ENCODE measurements around the gene IQUB. TPM values are rescaled to one million over a fixed set of nuclear protein-coding genes. Genes with fewer than 3 reads are reported as not detected.
A peak's percentile ranks its signal among the peaks of the same experiment; 100 is the strongest.
"Not testable (repeated sequence)": the region's sequence is repeated elsewhere in the genome, so short reads cannot be mapped to it uniquely, and the experiment has no call there.

IQUB gene
- total RNA-seq, 2 donors from 2014 or later, result 2.0 to 4.8 TPM

DNA sequence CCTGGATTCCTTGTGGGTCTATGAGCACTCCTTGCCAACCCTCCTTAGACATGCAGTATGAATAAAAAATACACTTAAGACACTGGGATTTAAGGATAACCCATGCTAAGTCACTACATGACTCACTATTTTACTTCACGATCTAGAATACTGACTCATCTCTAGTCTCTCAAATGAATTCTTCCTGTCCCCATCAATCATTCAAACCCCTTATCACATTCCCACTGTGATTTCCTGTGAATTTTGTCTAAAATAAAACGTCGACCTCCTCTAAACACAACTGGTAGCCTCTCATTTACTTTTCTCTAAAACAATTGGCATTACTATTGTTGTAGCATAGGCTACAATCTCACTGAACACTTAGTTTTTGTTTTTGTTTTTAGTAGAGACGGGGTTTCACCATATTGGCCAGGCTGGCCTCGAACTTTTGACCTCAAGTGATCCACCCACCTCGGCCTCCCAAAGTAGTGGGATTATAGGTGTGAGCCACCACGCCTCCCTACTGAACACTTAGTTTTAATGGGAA lies 3.9 kb upstream of the IQUB start:
- intact Hi-C loops (cut with DNase I), result loop anchor here (5.0 to 10.0 kb wide), 2 partner anchors 46 to 383 kb away; no protein-coding TSS in a partner anchor
- TF ChIP-seq CTCF (IDR thresholded peaks at IDR 0.05), result no peak
- no peak for TF ChIP-seq POLR2A (IDR thresholded peaks at IDR 0.05)
- no peak for TF ChIP-seq POLR2AphosphoS5 (IDR thresholded peaks at IDR 0.05)
- Histone ChIP-seq H3K4me3 (no peak overlapping the region), H3K27ac (no peak overlapping the region), H3K36me3 (no peaks in the 10 kb centered on the region), H3K27me3 (replicated peaks; ENCODE audit: insufficient read depth) (no peaks in the 10 kb centered on the region), H3K4me1 (replicated peaks) (no peaks in the 10 kb centered on the region), H3K9me3 (no peaks in the 10 kb centered on the region)
- DNase-seq (ENCODE audit: low spot score), result no peak
- 72% methylated on average over 7 of the region's 7 CpGs for WGBS

DNA sequence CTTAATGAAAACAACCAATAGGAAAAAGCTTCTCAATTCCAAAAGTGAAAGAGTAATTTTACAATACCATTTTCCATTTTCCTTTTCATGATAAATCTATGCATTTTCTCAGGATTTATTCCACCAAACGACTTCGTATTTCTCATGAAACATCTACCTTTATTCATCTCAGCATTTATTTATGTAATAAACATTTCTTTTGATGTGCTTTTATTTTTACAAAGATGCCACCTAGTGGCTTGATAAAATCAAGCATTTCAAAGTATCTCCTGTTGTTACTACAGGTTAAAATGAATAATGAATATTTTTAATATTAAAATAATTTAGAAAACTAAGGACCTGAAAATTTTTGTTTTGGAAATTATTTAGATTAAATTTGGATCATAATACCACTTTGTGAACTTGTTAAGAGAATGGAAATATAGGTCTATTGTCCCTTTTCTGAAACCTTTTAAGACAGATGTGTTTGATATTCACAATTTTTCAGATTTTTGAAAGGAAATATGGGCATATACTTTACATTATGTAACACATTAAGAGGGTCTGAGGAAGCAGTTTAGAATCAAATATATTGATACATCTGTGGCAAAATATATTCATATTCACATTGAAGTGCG lies 2.7 kb upstream of the IQUB start:
- intact Hi-C loops (cut with DNase I), result loop anchor here (5.0 to 10.0 kb wide), 2 partner anchors 45 to 382 kb away; no protein-coding TSS in a partner anchor
- Histone ChIP-seq H3K4me3 (no peak overlapping the region), H3K27me3 (replicated peaks; ENCODE audit: insufficient read depth) (no peaks in the 10 kb centered on the region), H3K36me3 (no peaks in the 10 kb centered on the region), H3K27ac (no peak overlapping the region), H3K4me1 (replicated peaks) (no peaks in the 10 kb centered on the region), H3K9me3 (no peaks in the 10 kb centered on the region)
- 5% methylated on average over 3 of the region's 3 CpGs for WGBS
- TF ChIP-seq CTCF (IDR thresholded peaks at IDR 0.05), result peak; percentile 32 to 59 (median 57)
- no peak for TF ChIP-seq POLR2AphosphoS5 (IDR thresholded peaks at IDR 0.05)
- no peak for DNase-seq (ENCODE audit: low spot score)

- DNase-seq (ENCODE audit: low spot score), result no peak
- Histone ChIP-seq H3K9me3 (no peaks in the 10 kb centered on the region), H3K4me1 (replicated peaks) (no peaks in the 10 kb centered on the region), H3K4me3 (peak overlapping the region; percentile 46 to 61), H3K27ac (peak overlapping the region; percentile 86 to 92), H3K36me3 (no peaks in the 10 kb centered on the region), H3K27me3 (replicated peaks; ENCODE audit: insufficient read depth) (no peaks in the 10 kb centered on the region)
- TF ChIP-seq CTCF (IDR thresholded peaks at IDR 0.05) (no peak), POLR2AphosphoS5 (IDR thresholded peaks at IDR 0.05) (no peak), POLR2A (IDR thresholded peaks at IDR 0.05) (no peak)
- 96% methylated on average over 12 of the region's 12 CpGs for whole genome bisulfite sequencing
- intact Hi-C loops (cut with DNase I), result loop anchor here (2.0 to 10.0 kb wide), 3 partner anchors 43 to 381 kb away; no protein-coding TSS in a partner anchor
Measured at GRCh38 chr7:123535517-123535916, 1.1 kb upstream of the IQUB start.

DNA sequence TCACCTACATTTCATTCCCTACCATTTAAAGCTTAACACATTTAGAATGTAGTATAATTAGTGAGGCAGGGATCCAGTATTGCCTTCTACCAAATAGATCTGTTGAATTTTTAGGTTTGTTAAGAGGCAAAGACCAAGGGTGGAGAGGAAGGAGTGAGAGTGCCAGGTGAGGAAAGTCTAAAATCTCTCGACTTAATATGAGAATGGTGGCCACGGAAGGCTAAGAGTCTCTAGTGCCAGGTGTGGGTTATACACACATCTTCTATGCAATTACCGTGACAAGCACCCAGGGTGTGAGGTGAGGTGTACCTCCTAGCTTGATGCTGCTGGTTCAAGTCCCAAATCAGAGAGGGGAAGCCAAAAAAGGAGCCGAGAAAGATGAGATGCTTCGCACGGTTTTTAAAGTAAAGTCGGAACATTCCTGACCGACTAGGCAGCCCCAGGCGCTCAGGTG lies 439 bp downstream of the IQUB start:
- H3K27ac ChIP-seq, result peak overlapping the region; percentile 86 to 92
- 4% methylated on average over 9 of the region's 9 CpGs for WGBS
- peak overlapping the region; percentile 46 to 61 for H3K4me3 ChIP-seq
- no peaks in the 10 kb centered on the region for H3K36me3 ChIP-seq
- no peak for TF ChIP-seq CTCF (IDR thresholded peaks at IDR 0.05)
- no peak for TF ChIP-seq POLR2AphosphoS5 (IDR thresholded peaks at IDR 0.05)
- no peak for TF ChIP-seq POLR2A (IDR thresholded peaks at IDR 0.05)
- intact Hi-C loops (cut with DNase I), result loop anchor here (2.0 to 10.0 kb wide), 3 partner anchors 123 to 647 kb away; partner anchors contain the start of gene CADPS2
- DNase-seq (ENCODE audit: low spot score), result no peak
- no peaks in the 10 kb centered on the region for H3K9me3 ChIP-seq
- H3K27me3 ChIP-seq (replicated peaks; ENCODE audit: insufficient read depth), result no peaks in the 10 kb centered on the region
- no peaks in the 10 kb centered on the region for H3K4me1 ChIP-seq (replicated peaks)

GRCh38 chr7:123533553-123533917 lies 860 bp downstream of the IQUB start:
- WGBS, result 81% methylated on average over 3 of the region's 3 CpGs
- TF ChIP-seq CTCF (IDR thresholded peaks at IDR 0.05), result no peak
- TF ChIP-seq POLR2AphosphoS5 (IDR thresholded peaks at IDR 0.05), result no peak
- no peak for TF ChIP-seq POLR2A (IDR thresholded peaks at IDR 0.05)
- H3K4me3 ChIP-seq, result no peak overlapping the region

GRCh38 chr7:123532788-123533552 lies 1.4 kb downstream of the IQUB start:
- DNase-seq (ENCODE audit: low spot score); H3K36me3 ChIP-seq; H3K9me3 ChIP-seq; H3K4me1 ChIP-seq (replicated peaks); H3K27me3 ChIP-seq (replicated peaks; ENCODE audit: insufficient read depth): not testable (repeated sequence)
- H3K27ac ChIP-seq, result peak overlapping the region in 1 of 2 donors; percentile 22
- intact Hi-C loops (cut with DNase I), result loop anchor here (5.0 to 10.0 kb wide), 2 partner anchors 378 to 646 kb away; partner anchors contain the start of gene CADPS2
- peak overlapping the region; percentile 24 to 28 for H3K4me3 ChIP-seq
- 7% methylated on average over 20 of the region's 33 CpGs for WGBS

More at GRCh38 chr7:123533553-123533917, 860 bp downstream of the IQUB start:
- no peaks in the 10 kb centered on the region for H3K9me3 ChIP-seq
- H3K27me3 ChIP-seq (replicated peaks; ENCODE audit: insufficient read depth), result no peaks in the 10 kb centered on the region
- peak overlapping the region in 1 of 2 donors; percentile 92 for H3K27ac ChIP-seq
- H3K4me1 ChIP-seq (replicated peaks), result no peaks in the 10 kb centered on the region
- DNase-seq (ENCODE audit: low spot score), result no peak
- no peaks in the 10 kb centered on the region for H3K36me3 ChIP-seq
- intact Hi-C loops (cut with DNase I), result loop anchor here (5.0 to 10.0 kb wide), 2 partner anchors 379 to 646 kb away; partner anchors contain the start of gene CADPS2

Measured in prostate gland (tissue), 2 donors.